ENCODE data around the gene PCLO. TPM values are rescaled to one million over a fixed set of nuclear protein-coding genes. Genes with fewer than 3 reads are reported as not detected.

The PCLO gene
- total and polyA plus RNA-seq, 2 of the 8 experiments (the other 6 are each of a cell fraction or from before 2014, with no cell fraction given): 1.5 to 3.2 TPM

DNA sequence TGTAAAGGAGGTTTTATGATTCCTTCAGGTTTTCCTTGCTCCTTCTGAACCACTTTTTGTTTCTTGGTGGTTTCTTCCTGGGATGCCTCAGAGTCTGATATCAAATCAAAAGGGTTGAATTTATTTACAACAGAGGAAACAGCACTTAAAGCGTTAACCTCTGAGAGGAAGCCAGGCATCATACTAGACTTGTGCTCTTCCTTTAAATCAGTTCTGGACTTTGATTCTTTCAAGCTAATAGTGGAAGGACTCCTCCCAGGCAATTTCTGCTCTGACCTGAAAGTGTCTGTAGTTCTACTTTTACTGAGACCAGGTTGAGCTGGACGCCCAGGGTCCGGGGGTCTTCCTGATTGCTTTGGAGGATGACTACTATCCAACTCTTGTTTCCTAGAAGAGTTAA, 6.7 kb downstream of the PCLO start:
- ChIA-PET CTCF (ENCODE audit: partially characterized antibody) (no interaction called here), POLR2A (ENCODE audit: partially characterized antibody) (interaction anchor here (0.6 kb wide), 1 partner anchor 1211 kb away, joined by 3 read pairs; no protein-coding TSS in a partner anchor)
- TF ChIP-seq CREB1 (IDR thresholded peaks at IDR 0.05) (no peak), NRF1 (IDR thresholded peaks at IDR 0.05; ENCODE audit: low read depth, low read length) (no peak), KDM1A (IDR thresholded peaks at IDR 0.05; ENCODE audit: borderline replicate concordance, low read length) (no peak), POLR2A (IDR thresholded peaks at IDR 0.05; ENCODE audit: control extremely low read depth in 1 of 2, low read depth in 2 of 2, low read length in 2 of 2) (no peak), TAF1 (IDR thresholded peaks at IDR 0.05; ENCODE audit: low read depth, low read length) (no peak), SP4 (IDR thresholded peaks at IDR 0.05; ENCODE audit: low read length) (no peak), RXRA (IDR thresholded peaks at IDR 0.05; ENCODE audit: insufficient read depth, low read depth, low read length) (no peak), GABPA (IDR thresholded peaks at IDR 0.05; ENCODE audit: borderline replicate concordance, insufficient read depth, low read length) (no peak), CHD1 (IDR thresholded peaks at IDR 0.05; ENCODE audit: low read depth, low read length) (no peak)
- TF ChIP-seq, protein P1, sequence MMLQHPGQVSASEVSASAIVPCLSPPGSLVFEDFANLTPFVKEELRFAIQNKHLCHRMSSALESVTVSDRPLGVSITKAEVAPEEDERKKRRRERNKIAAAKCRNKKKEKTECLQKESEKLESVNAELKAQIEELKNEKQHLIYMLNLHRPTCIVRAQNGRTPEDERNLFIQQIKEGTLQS (IDR thresholded peaks at IDR 0.05; ENCODE audit: insufficient read depth, low read depth, low read length): no peak
- TF ChIP-seq, protein P2, sequence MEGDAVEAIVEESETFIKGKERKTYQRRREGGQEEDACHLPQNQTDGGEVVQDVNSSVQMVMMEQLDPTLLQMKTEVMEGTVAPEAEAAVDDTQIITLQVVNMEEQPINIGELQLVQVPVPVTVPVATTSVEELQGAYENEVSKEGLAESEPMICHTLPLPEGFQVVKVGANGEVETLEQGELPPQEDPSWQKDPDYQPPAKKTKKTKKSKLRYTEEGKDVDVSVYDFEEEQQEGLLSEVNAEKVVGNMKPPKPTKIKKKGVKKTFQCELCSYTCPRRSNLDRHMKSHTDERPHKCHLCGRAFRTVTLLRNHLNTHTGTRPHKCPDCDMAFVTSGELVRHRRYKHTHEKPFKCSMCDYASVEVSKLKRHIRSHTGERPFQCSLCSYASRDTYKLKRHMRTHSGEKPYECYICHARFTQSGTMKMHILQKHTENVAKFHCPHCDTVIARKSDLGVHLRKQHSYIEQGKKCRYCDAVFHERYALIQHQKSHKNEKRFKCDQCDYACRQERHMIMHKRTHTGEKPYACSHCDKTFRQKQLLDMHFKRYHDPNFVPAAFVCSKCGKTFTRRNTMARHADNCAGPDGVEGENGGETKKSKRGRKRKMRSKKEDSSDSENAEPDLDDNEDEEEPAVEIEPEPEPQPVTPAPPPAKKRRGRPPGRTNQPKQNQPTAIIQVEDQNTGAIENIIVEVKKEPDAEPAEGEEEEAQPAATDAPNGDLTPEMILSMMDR (IDR thresholded peaks at IDR 0.05; ENCODE audit: control extremely low read depth in 1 of 3, insufficient read depth in 1 of 3, low read depth in 1 of 3, low read length in 3 of 3): no peak
- Histone ChIP-seq H4K91ac (replicated peaks; ENCODE audit: insufficient read length, low read length) (no peak overlapping the region), H4K20me1 (replicated peaks in 1 of 2; ENCODE audit: control insufficient read depth in 1 of 2, insufficient read depth in 2 of 2, low read length in 2 of 2) (no peaks in the 10 kb centered on the region), H3K4me1 (replicated peaks in 1 of 4; ENCODE audit: control insufficient read depth in 3 of 4, insufficient read depth in 4 of 4, low read length in 3 of 4) (peaks cover 0 to 2% (median 0%) of the 10 kb centered on the region in 4 experiments; a peak in 2 of 7 replicates), H3K23ac (ENCODE audit: insufficient read length) (no peak overlapping the region), H3K9ac (replicated peaks in 1 of 4; ENCODE audit: extremely low read depth in 1 of 4, low read depth in 3 of 4, low read length in 3 of 4) (no peak overlapping the region), H2BK120ac (replicated peaks; ENCODE audit: low read depth, low read length) (no peak overlapping the region), H2AK5ac (ENCODE audit: low read depth, low read length) (no peak overlapping the region), H3K79me2 (ENCODE audit: control insufficient read depth in 1 of 2, insufficient read depth in 2 of 2, low read length in 2 of 2) (no peaks in the 10 kb centered on the region), H3K36me3 (ENCODE audit: control insufficient read depth in 2 of 4, insufficient read depth in 4 of 4, low read length in 3 of 4) (0 out of 8 replicates have a peak, but pooled peaks cover 0 to 3% (median 0%) of the 10 kb centered on the region in 4 experiments), H2BK5ac (ENCODE audit: low read depth, low read length) (no peak overlapping the region), H2BK12ac (ENCODE audit: low read depth, low read length) (no peak overlapping the region), H4K5ac (ENCODE audit: insufficient read length, low read depth, low read length) (no peak overlapping the region), H3K14ac (ENCODE audit: insufficient read length) (no peak overlapping the region), H2AFZ (ENCODE audit: low read length) (no peak overlapping the region), H3K9me3 (ENCODE audit: insufficient read depth in 2 of 2, low read depth in 1 of 2, low read length in 1 of 2) (no peaks in the 10 kb centered on the region), H3K4ac (replicated peaks; ENCODE audit: insufficient read length, low read depth, low read length) (no peak overlapping the region), H3K23me2 (ENCODE audit: low read depth, low read length) (no peaks in the 10 kb centered on the region), H2BK15ac (ENCODE audit: low read length) (no peak overlapping the region), H3K4me3 (ENCODE audit: extremely low read depth in 1 of 4, insufficient read depth in 2 of 4, low read depth in 3 of 4, low read length in 4 of 4) (no peak overlapping the region), H3K56ac (replicated peaks; ENCODE audit: insufficient read length, low read depth, low read length) (no peak overlapping the region), H3K27ac (ENCODE audit: low read depth, low read length) (no peak overlapping the region), H2BK20ac (ENCODE audit: low read length) (no peak overlapping the region), H4K8ac (ENCODE audit: extremely low read depth, insufficient read depth, low read length) (no peak overlapping the region), H3K18ac (ENCODE audit: extremely low read depth, low read length) (no peak overlapping the region), H3K79me1 (ENCODE audit: low read depth, low read length) (no peaks in the 10 kb centered on the region), H3K4me2 (ENCODE audit: insufficient read depth in 1 of 2, low read depth in 2 of 2, low read length in 2 of 2) (no peak overlapping the region), H3K27me3 (replicated peaks in 1 of 4; ENCODE audit: control insufficient read depth in 3 of 4, extremely low read depth in 1 of 4, insufficient read depth in 3 of 4, low read length in 3 of 4) (no peaks in the 10 kb centered on the region)
- DNase-seq (ENCODE audit: low read depth in 1 of 2, low spot score in 2 of 2) (no peak), FAIRE-seq (no peak)
- 87% methylated on average over 3 of the region's 3 CpGs; no CpG with 5 or more reads in 1 of the 2 experiments for WGBS, 2 experiments (ENCODE audit: extremely low coverage in 1 of 2, insufficient coverage in 1 of 2, insufficient read length in 1 of 2, insufficient replicate concordance in 2 of 2, low coverage in 1 of 2, low lambda C conversion rate in 2 of 2, missing lambda C conversion rate in 1 of 2)
